Measurements from ENCODE around the gene EHD2. TPM values are rescaled to one million over a fixed set of nuclear protein-coding genes. Genes with fewer than 3 reads are reported as not detected.

Gene EHD2
- total and polyA plus RNA-seq, 2 donors (not counting 1 experiment from before 2014, with no cell fraction given) = 97.0 to 192 TPM

- Histone ChIP-seq H3K79me2 (ENCODE audit: control insufficient read depth, insufficient read depth, low read length) (no peaks in the 10 kb centered on the region), H3K4me2 (ENCODE audit: extremely low read depth, insufficient read depth, low read length) (no peak overlapping the region), H4K20me1 (ENCODE audit: control insufficient read depth, extremely low read depth, insufficient read depth, low read length) (peaks cover 2% of the 10 kb centered on the region), H2AFZ (ENCODE audit: low read length) (no peak overlapping the region), H3K36me3 (ENCODE audit: control insufficient read depth, insufficient read depth, low read length) (peaks cover 50% of the 10 kb centered on the region), H3K4me1 (ENCODE audit: control insufficient read depth, extremely low read depth, insufficient read depth, low read length) (no peaks in the 10 kb centered on the region), H3K9me3 (ENCODE audit: control insufficient read depth, insufficient read depth, low read depth, low read length) (no peaks in the 10 kb centered on the region), H3K27me3 (ENCODE audit: control insufficient read depth, insufficient read depth, low read length) (no peaks in the 10 kb centered on the region), H3K27ac (ENCODE audit: insufficient read depth, low read length) (no peak overlapping the region), H3K4me3 (replicated peaks in 1 of 4; ENCODE audit: control extremely low read depth in 1 of 4, insufficient read depth in 1 of 4, low read depth in 3 of 4, low read length in 4 of 4) (no peak overlapping the region), H3K9ac (ENCODE audit: insufficient read depth, low read length) (no peak overlapping the region)
- no peak for DNase-seq (ENCODE audit: low read depth in 2 of 2)
- TF ChIP-seq EZH2 (IDR thresholded peaks at IDR 0.05; ENCODE audit: low read length, missing control alignments) (no peak), CTCF (conservative IDR thresholded peaks at IDR 0.05 in 1 of 2, IDR thresholded peaks at IDR 0.05 in 1 of 2; ENCODE audit: low read depth in 1 of 2, low read length in 2 of 2) (no peak)
Observed at GRCh38 chr19:47754206-47755064, 41.2 kb downstream of the EHD2 start.

- no peak overlapping the region for H3K4me2 ChIP-seq (ENCODE audit: extremely low read depth, insufficient read depth, low read length)
- H3K79me2 ChIP-seq (ENCODE audit: control insufficient read depth, insufficient read depth, low read length) = no peaks in the 10 kb centered on the region
- no peak overlapping the region for H3K27ac ChIP-seq (ENCODE audit: insufficient read depth, low read length)
- no peak overlapping the region for H3K4me3 ChIP-seq (replicated peaks in 1 of 4; ENCODE audit: control extremely low read depth in 1 of 4, insufficient read depth in 1 of 4, low read depth in 3 of 4, low read length in 4 of 4)
- H3K36me3 ChIP-seq (ENCODE audit: control insufficient read depth, insufficient read depth, low read length) = peaks cover 46% of the 10 kb centered on the region
- H3K4me1 ChIP-seq (ENCODE audit: control insufficient read depth, extremely low read depth, insufficient read depth, low read length) = no peaks in the 10 kb centered on the region
- TF ChIP-seq EZH2 (IDR thresholded peaks at IDR 0.05; ENCODE audit: low read length, missing control alignments) (no peak), CTCF (conservative IDR thresholded peaks at IDR 0.05 in 1 of 2, IDR thresholded peaks at IDR 0.05 in 1 of 2; ENCODE audit: low read depth in 1 of 2, low read length in 2 of 2) (no peak)
- H3K9ac ChIP-seq (ENCODE audit: insufficient read depth, low read length) = no peak overlapping the region
- no peak for DNase-seq (ENCODE audit: low read depth in 2 of 2)
- no peaks in the 10 kb centered on the region for H3K9me3 ChIP-seq (ENCODE audit: control insufficient read depth, insufficient read depth, low read depth, low read length)
- no peaks in the 10 kb centered on the region for H3K27me3 ChIP-seq (ENCODE audit: control insufficient read depth, insufficient read depth, low read length)
- H2AFZ ChIP-seq (ENCODE audit: low read length) = no peak overlapping the region
- H4K20me1 ChIP-seq (ENCODE audit: control insufficient read depth, extremely low read depth, insufficient read depth, low read length) = no peaks in the 10 kb centered on the region
Observed at GRCh38 chr19:47755065-47755761, 42.0 kb downstream of the EHD2 start.
